NT2/D1 (cell line): ENCODE measurements around the gene NAALADL2.

ENCODE experiments used
- DNase-seq: peaks from one replicate; pipeline ENCODE4 v3.0.0-alpha.2; 2011; ENCODE audit warnings: low read depth, low spot score
- H3K27me3 ChIP-seq: 2 replicates; pipeline ENCODE4 v1.6.0; 2011; ENCODE audit warnings: mild to moderate bottlenecking; ENCODE audit not compliant: insufficient read length, insufficient read depth
- H3K36me3 ChIP-seq: 2 replicates; pipeline ENCODE4 v1.6.1; 2011; ENCODE audit warnings: mild to moderate bottlenecking, low read length, mixed read lengths; ENCODE audit not compliant: insufficient read depth, insufficient read length
- H3K4me1 ChIP-seq: 2 replicates; pipeline ENCODE4 v1.5.1; 2011; ENCODE audit not compliant: insufficient read depth, insufficient read length
- H3K4me3 ChIP-seq: 2 replicates; pipeline ENCODE4 v1.5.1; 2011; ENCODE audit warnings: low read depth; ENCODE audit not compliant: insufficient read length
- H3K9ac ChIP-seq: 2 replicates; pipeline ENCODE4 v1.6.0; 2011; ENCODE audit warnings: low read depth; ENCODE audit not compliant: insufficient read length
- H3K9me3 ChIP-seq: 2 replicates; pipeline ENCODE4 v1.5.1; 2011; ENCODE audit warnings: mild to moderate bottlenecking, low read length; ENCODE audit not compliant: insufficient read depth
- SUZ12 ChIP-seq: IDR thresholded peaks from 2 replicates; pipeline ENCODE4 v1.6.1; 2011; ENCODE audit not compliant: insufficient read length, insufficient read depth; ENCODE audit errors: extremely low read depth
- YY1 ChIP-seq: IDR thresholded peaks from 2 replicates; pipeline ENCODE4 v1.6.1; 2011; ENCODE audit not compliant: insufficient read length, insufficient read depth
- ZNF274 ChIP-seq: IDR thresholded peaks from 2 replicates; pipeline ENCODE4 v1.6.1; 2011; ENCODE audit warnings: mild to moderate bottlenecking, low read depth, low read length

The NAALADL2 gene

DNA sequence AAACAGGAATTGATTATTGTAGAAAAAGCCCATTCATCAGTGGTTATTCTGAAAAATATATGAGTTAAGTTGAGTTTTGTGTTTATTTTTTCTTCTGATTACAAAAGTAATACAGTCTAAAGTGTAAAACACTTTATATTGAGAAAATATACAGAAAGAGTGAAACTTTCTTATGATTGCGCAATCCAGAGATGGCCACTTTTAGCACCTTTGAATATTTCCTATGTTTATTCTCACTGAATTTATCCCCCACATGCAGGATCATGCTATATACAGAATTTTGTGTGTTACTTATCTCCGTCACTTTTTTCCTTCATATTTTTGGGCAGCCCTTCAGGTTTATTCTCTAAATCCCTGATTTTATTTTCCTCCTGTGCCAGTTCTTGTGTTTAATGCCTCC, 285.2 kb downstream of the NAALADL2 start:
- no peak for TF ChIP-seq YY1
- TF ChIP-seq SUZ12: no peak
- TF ChIP-seq ZNF274: no peak
- no peaks in the 10 kb centered on the region for H3K9me3 ChIP-seq

DNA sequence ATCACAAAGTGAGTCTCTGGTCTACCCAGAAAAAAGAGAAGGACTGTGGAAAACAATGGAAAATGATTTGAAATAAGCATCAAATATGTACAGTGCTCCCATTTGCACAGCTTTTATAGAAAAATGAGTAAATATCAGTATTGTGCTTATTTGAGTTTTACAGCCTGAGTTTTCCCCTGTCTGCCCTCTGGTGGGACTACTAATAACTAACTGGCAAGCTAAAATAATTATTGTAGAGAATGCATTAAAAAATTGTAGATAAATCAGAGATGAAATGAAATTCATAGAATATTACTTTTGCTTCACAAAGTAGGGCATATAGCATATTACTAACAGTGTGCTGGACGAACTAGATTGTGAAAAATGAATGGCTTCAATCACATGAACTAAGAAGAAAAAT, 287.1 kb downstream of the NAALADL2 start:
- Histone ChIP-seq H3K9ac (no peak overlapping the region), H3K9me3 (no peaks in the 10 kb centered on the region), H3K4me1 (no peaks in the 10 kb centered on the region), H3K36me3 (no peaks in the 10 kb centered on the region), H3K4me3 (no peak overlapping the region), H3K27me3 (no peaks in the 10 kb centered on the region)
- DNase-seq: no peak
- no peak for TF ChIP-seq SUZ12
- no peak for TF ChIP-seq ZNF274
- TF ChIP-seq YY1: no peak

More for the DNA sequence above, 285.2 kb downstream of the NAALADL2 start:
- Histone ChIP-seq H3K9ac (no peak overlapping the region), H3K27me3 (no peaks in the 10 kb centered on the region), H3K36me3 (no peaks in the 10 kb centered on the region), H3K4me3 (no peak overlapping the region), H3K4me1 (no peaks in the 10 kb centered on the region)
- DNase-seq: no peak

DNA sequence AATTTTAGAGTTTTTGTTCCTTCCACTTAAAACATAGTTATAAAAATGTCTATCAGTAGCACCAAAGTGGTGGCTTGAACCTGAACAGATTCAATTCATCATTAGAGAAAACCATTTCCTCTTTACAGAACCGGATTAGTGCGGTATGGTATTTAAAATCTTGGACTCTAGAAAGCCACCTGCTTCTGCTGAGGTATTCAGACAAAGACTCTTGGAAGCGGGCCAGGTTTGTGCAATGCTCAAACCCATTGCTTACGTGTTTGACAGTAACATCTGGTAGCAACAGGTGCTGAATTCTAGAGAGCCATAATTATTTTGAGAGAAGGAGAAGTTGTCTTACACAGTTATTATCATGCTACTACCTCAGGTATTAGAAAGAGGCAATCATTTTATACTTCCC, 290.5 kb downstream of the NAALADL2 start:
- H3K4me1 ChIP-seq: no peaks in the 10 kb centered on the region
- H3K36me3 ChIP-seq: no peaks in the 10 kb centered on the region
- no peaks in the 10 kb centered on the region for H3K27me3 ChIP-seq
- TF ChIP-seq YY1 (no peak), SUZ12 (no peak), ZNF274 (no peak)
- DNase-seq: no peak
- no peak overlapping the region for H3K9ac ChIP-seq
- no peaks in the 10 kb centered on the region for H3K9me3 ChIP-seq
- no peak overlapping the region for H3K4me3 ChIP-seq

DNA sequence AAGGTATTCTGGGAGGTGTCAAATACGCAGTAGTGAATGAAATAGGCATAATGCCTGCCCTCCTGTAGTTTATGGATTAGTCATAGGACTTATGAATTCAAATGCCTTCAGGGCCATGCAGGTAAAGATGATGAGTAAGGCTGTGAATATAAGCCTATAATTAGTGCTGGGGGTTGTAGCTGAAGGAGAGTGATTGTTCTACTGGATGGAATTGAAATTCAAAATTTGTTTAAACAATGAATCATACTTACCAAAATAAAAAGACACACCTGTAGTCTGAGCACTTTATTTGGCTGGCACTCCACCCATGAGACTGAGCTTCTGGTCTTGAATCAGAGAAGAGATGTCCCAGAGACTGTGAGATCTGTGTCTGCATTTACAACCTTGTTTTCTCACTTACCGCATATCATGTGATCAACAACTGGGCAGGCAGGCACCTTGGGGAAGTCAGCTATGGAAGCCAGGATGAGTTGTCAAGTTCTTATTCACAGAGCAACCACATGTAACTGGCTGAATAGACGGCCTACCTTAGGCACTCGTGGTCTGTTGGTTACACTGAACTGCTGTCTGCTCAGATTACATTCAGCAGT, 291.8 kb downstream of the NAALADL2 start:
- Histone ChIP-seq H3K36me3 (no peaks in the 10 kb centered on the region), H3K9me3 (no peaks in the 10 kb centered on the region), H3K9ac (no peak overlapping the region), H3K4me3 (no peak overlapping the region), H3K4me1 (no peaks in the 10 kb centered on the region), H3K27me3 (no peaks in the 10 kb centered on the region)
- DNase-seq: no peak
- TF ChIP-seq YY1 (no peak), SUZ12 (no peak), ZNF274 (no peak)

DNA sequence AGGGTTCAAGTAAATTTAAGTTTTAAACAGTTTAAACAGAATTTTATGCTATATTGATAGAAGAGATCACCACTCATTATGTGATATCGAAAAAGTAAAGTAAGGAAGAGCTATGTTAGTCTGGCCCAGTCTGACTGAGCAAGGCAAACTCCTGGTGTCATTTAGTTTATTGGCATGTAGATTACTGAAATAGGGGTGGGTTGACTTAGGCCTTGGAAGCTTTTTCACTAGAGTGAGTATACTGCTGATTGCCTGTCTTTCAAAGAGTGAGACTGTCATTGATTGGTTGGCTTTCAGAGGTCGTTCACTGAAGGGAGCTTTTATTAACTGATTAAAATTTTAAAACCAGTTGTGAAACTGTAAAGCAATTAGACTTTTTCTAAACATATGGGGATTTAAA, 294.5 kb downstream of the NAALADL2 start:
- no peak overlapping the region for H3K9ac ChIP-seq
- DNase-seq: no peak
- TF ChIP-seq ZNF274 (no peak), SUZ12 (no peak), YY1 (no peak)
- no peaks in the 10 kb centered on the region for H3K27me3 ChIP-seq
- no peaks in the 10 kb centered on the region for H3K9me3 ChIP-seq
- H3K36me3 ChIP-seq: no peaks in the 10 kb centered on the region
- H3K4me1 ChIP-seq: no peaks in the 10 kb centered on the region
- H3K4me3 ChIP-seq: no peak overlapping the region

DNA sequence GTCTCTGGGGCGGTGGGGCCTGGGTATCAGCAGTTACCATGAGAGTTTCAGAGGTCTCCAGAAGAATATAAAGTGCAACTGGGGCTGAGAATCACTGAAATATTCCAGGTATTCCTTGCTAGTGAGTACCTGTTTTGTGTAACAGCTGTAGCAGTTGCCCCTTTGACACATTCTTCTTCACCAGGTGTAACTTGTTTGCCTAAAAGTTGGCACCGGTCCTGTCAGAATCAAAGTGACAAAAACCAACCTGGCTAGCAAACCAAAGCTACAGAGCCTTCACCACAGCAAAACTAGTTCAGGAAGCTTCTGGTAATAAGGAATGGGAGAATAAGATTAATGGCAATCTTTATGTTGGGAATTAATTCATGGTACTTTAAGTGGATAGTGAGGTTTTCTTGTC, 296.0 kb downstream of the NAALADL2 start:
- no peaks in the 10 kb centered on the region for H3K9me3 ChIP-seq
- H3K4me1 ChIP-seq: no peaks in the 10 kb centered on the region
- no peaks in the 10 kb centered on the region for H3K36me3 ChIP-seq
- TF ChIP-seq SUZ12 (no peak), YY1 (no peak)
- no peaks in the 10 kb centered on the region for H3K27me3 ChIP-seq
- no peak overlapping the region for H3K4me3 ChIP-seq
- no peak for DNase-seq
- H3K9ac ChIP-seq: no peak overlapping the region

DNA sequence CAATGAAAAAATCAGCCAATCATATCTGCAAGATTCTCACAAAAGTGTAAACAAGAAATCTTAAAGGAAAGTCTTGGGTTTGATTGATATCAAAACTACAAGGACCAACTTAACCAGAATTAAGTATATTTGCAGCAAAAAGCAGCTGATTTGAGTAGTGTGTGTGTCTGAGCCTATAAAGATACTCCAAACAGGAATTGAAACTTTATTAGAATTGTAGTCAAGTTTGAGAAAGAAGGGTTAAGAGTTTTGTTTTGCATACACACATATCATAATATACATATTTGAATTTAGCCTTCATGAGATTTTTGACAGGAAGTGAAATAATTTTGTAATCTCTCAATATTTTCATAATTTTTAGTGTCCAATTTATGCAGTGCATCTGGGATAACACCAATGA, 300.1 kb downstream of the NAALADL2 start:
- H3K4me3 ChIP-seq: no peak overlapping the region
- H3K9ac ChIP-seq: no peak overlapping the region
- no peak for DNase-seq
- H3K4me1 ChIP-seq: no peaks in the 10 kb centered on the region
- no peaks in the 10 kb centered on the region for H3K9me3 ChIP-seq
- no peaks in the 10 kb centered on the region for H3K27me3 ChIP-seq
- TF ChIP-seq SUZ12 (no peak), YY1 (no peak), ZNF274 (no peak)
- H3K36me3 ChIP-seq: no peaks in the 10 kb centered on the region
